Measurements from ENCODE around the gene L3MBTL4. TPM values are rescaled to one million over a fixed set of nuclear protein-coding genes. Genes with fewer than 3 reads are reported as not detected.

L3MBTL4 gene
- total RNA-seq, 1 experiment from 2014 or later: not detected

- intact Hi-C loops (cut with micrococcal nuclease; ENCODE audit: unreplicated experiment): no loop called here
- CTCF ChIA-PET: no interaction called here
- TF ChIP-seq, protein P1, sequence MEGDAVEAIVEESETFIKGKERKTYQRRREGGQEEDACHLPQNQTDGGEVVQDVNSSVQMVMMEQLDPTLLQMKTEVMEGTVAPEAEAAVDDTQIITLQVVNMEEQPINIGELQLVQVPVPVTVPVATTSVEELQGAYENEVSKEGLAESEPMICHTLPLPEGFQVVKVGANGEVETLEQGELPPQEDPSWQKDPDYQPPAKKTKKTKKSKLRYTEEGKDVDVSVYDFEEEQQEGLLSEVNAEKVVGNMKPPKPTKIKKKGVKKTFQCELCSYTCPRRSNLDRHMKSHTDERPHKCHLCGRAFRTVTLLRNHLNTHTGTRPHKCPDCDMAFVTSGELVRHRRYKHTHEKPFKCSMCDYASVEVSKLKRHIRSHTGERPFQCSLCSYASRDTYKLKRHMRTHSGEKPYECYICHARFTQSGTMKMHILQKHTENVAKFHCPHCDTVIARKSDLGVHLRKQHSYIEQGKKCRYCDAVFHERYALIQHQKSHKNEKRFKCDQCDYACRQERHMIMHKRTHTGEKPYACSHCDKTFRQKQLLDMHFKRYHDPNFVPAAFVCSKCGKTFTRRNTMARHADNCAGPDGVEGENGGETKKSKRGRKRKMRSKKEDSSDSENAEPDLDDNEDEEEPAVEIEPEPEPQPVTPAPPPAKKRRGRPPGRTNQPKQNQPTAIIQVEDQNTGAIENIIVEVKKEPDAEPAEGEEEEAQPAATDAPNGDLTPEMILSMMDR (conservative IDR thresholded peaks at IDR 0.05): no peak
- TF ChIP-seq EZH2 (IDR thresholded peaks at IDR 0.05; ENCODE audit: low read depth): no peak
These were observed 370.4 kb downstream of the L3MBTL4 start for GRCh38 chr18:6044319-6044718.

DNA sequence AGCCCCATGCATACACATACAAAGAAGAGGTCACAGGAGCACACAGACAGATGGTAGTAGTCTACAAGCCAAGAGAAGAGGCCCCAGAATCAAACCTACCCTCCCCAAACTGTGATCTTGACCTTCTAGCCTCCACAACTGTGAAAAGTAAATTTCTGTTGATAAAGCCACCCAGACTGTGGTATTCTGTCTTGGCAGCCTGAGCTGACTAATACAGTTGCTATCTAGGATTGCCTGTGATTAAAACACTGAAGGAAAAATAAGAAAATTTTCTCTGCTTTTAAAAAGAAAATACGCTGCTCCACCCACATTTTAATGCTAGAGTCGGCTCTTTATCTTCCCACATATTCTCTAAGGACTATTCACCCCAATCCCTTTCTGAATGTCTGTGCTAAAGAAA is 375.7 kb downstream of the L3MBTL4 start:
- intact Hi-C loops (cut with micrococcal nuclease; ENCODE audit: unreplicated experiment): no loop called here
- no peaks in the 10 kb centered on the region for H3K36me3 ChIP-seq (ENCODE audit: low read depth)
- H3K9me3 ChIP-seq (ENCODE audit: insufficient read depth, low read depth): no peaks in the 10 kb centered on the region
- H3K27me3 ChIP-seq (ENCODE audit: insufficient read depth, low read depth): peaks cover 8% of the 10 kb centered on the region; the same call in 1 of the 2 replicates
- H3K4me2 ChIP-seq: no peak overlapping the region
- TF ChIP-seq EZH2 (IDR thresholded peaks at IDR 0.05; ENCODE audit: low read depth): no peak
- TF ChIP-seq, protein P1 (conservative IDR thresholded peaks at IDR 0.05): no peak
- ChIA-PET CTCF (no interaction called here), POLR2A (ENCODE audit: unreplicated experiment) (no interaction called here)
- H2AFZ ChIP-seq: no peak overlapping the region
- H3F3A ChIP-seq (ENCODE audit: insufficient read depth, low read depth): no peaks in the 10 kb centered on the region
- no TSS peak for BruUV-seq (replicated peaks)
- no peak for DNase-seq
- no peak overlapping the region for H3K27ac ChIP-seq
- no peaks in the 10 kb centered on the region for H4K20me1 ChIP-seq (ENCODE audit: insufficient read depth)
- H3K4me3 ChIP-seq: no peak overlapping the region
- H3K79me2 ChIP-seq (ENCODE audit: low read depth): no peaks in the 10 kb centered on the region
- no peaks in the 10 kb centered on the region for H3K4me1 ChIP-seq (replicated peaks; ENCODE audit: insufficient read depth)
- no peaks in the 10 kb centered on the region for H3K9me2 ChIP-seq (ENCODE audit: insufficient read depth)

More at GRCh38 chr18:6044319-6044718, 370.4 kb downstream of the L3MBTL4 start:
- Histone ChIP-seq H3K36me3 (ENCODE audit: low read depth) (no peaks in the 10 kb centered on the region), H3K9me2 (ENCODE audit: insufficient read depth) (0 out of 2 replicates have a peak, but pooled peaks cover 5% of the 10 kb centered on the region), H3K27ac (no peak overlapping the region), H3K4me1 (replicated peaks; ENCODE audit: insufficient read depth) (no peaks in the 10 kb centered on the region), H3K9me3 (ENCODE audit: insufficient read depth, low read depth) (no peaks in the 10 kb centered on the region), H3K4me2 (no peak overlapping the region), H3K27me3 (ENCODE audit: insufficient read depth, low read depth) (no peaks in the 10 kb centered on the region; the same call in 1 of the 2 replicates), H3K4me3 (no peak overlapping the region), H2AFZ (no peak overlapping the region), H3F3A (ENCODE audit: insufficient read depth, low read depth) (no peaks in the 10 kb centered on the region), H3K79me2 (ENCODE audit: low read depth) (no peaks in the 10 kb centered on the region), H4K20me1 (ENCODE audit: insufficient read depth) (no peaks in the 10 kb centered on the region)
- POLR2A ChIA-PET (ENCODE audit: unreplicated experiment): no interaction called here
- DNase-seq: no peak
- BruUV-seq (replicated peaks): no TSS peak

DNA sequence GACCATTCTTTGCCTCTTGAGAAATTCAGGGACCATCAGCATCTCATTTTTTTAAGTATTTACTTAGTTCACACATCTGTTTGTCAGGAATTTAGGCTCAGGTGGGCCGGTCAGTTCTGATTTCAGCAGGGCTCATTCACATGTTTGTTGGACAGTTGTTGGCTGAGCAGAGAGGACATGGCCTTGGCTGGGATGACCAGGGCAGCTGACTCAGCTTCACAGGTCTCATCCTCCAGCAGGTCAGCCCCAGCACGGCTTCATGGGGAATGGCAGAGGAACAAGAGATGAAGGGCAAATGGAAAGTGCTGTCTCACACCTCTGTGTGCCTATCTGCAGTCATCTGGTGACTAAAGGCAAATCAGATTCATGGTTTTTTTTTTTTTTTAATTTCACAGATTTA is 383.3 kb downstream of the L3MBTL4 start:
- Histone ChIP-seq H3K27ac (no peak overlapping the region), H3K9me2 (ENCODE audit: insufficient read depth) (no peaks in the 10 kb centered on the region), H3K36me3 (ENCODE audit: low read depth) (no peaks in the 10 kb centered on the region), H3K79me2 (ENCODE audit: low read depth) (no peaks in the 10 kb centered on the region), H3K9me3 (ENCODE audit: insufficient read depth, low read depth) (no peaks in the 10 kb centered on the region), H2AFZ (no peak overlapping the region), H3K4me1 (replicated peaks; ENCODE audit: insufficient read depth) (no peaks in the 10 kb centered on the region), H3F3A (ENCODE audit: insufficient read depth, low read depth) (no peaks in the 10 kb centered on the region), H4K20me1 (ENCODE audit: insufficient read depth) (no peaks in the 10 kb centered on the region), H3K27me3 (ENCODE audit: insufficient read depth, low read depth) (peaks cover 20% of the 10 kb centered on the region; the same call in 1 of the 2 replicates), H3K4me3 (no peak overlapping the region), H3K4me2 (no peak overlapping the region)
- TF ChIP-seq EZH2 (IDR thresholded peaks at IDR 0.05; ENCODE audit: low read depth): no peak
- TF ChIP-seq, protein P1 (conservative IDR thresholded peaks at IDR 0.05): no peak
- CTCF ChIA-PET: no interaction called here
- no TSS peak for BruUV-seq (replicated peaks)
- intact Hi-C loops (cut with micrococcal nuclease; ENCODE audit: unreplicated experiment): no loop called here
- DNase-seq: no peak
- POLR2A ChIA-PET (ENCODE audit: unreplicated experiment): no interaction called here
